Breast epithelium (tissue), 3 donors: ENCODE results near the gene CNN2.

ENCODE experiments used
- CTCF ChIP-seq, 3 donors: fragments of 450-650 bp; IDR thresholded peaks; one replicate each; pipeline ENCODE4 v1.5.1; 2016 to 2017; ENCODE audit warnings: antibody characterized with exemption in 3 of 3, mild to moderate bottlenecking in 3 of 3, moderate library complexity in 3 of 3
- POLR2A ChIP-seq: fragments of 450-650 bp; IDR thresholded peaks from one replicate; pipeline ENCODE4 v1.6.1; 2016; ENCODE audit warnings: antibody characterized with exemption, mild to moderate bottlenecking, moderate library complexity
- POLR2AphosphoS5 ChIP-seq, 3 donors: sonication (generic); formaldehyde crosslinking; IDR thresholded peaks; one replicate each; pipeline ENCODE4 v1.6.1; 2017; ENCODE audit warnings: antibody characterized with exemption in 3 of 3

- TF ChIP-seq CTCF (IDR thresholded peaks at IDR 0.05) (no peak), POLR2A (no peak), POLR2AphosphoS5 (IDR thresholded peaks at IDR 0.05) (no peak)
These were observed 16.5 kb downstream of the CNN2 start for GRCh38 chr19:1042689-1043511.
